GM23338 (cell line): ENCODE results near the gene ZNF366. TPM values are rescaled to one million over a fixed set of nuclear protein-coding genes. Genes with fewer than 3 reads are reported as not detected.

Experiments
- ATAC-seq: fragments of 200-7000 bp; cut with Tn5 transposase; 3 replicates; pipeline ENCODE4 v1.9.1; 2020
- DNase-seq: peaks from one replicate; pipeline ENCODE4 v3.0.0-alpha.2; 2015; ENCODE audit warnings: low spot score
- H2AFZ ChIP-seq: fragments of 200-600 bp; sonication (generic); 2 replicates; pipeline ENCODE4 v1.8.0; 2016; ENCODE audit warnings: antibody characterized with exemption, mild to moderate bottlenecking, moderate library complexity
- H3F3A ChIP-seq: fragments of 200-600 bp; sonication (generic); replicated peaks from 2 replicates; pipeline ENCODE4 v1.8.0; 2017; ENCODE audit warnings: antibody characterized with exemption, mixed run types, low read depth
- H3K27ac ChIP-seq: fragments of 200-600 bp; sonication (generic); 2 replicates; pipeline ENCODE4 v1.6.1; 2016; ENCODE audit warnings: low read depth
- H3K27me3 ChIP-seq: fragments of 200-600 bp; sonication (generic); 2 replicates; pipeline ENCODE4 v1.8.0; 2016; ENCODE audit warnings: mild to moderate bottlenecking, mixed run types, moderate library complexity; ENCODE audit not compliant: insufficient read depth
- H3K36me3 ChIP-seq: fragments of 200-600 bp; sonication (generic); 2 replicates; pipeline ENCODE4 v1.8.0; 2016; ENCODE audit warnings: mild to moderate bottlenecking; ENCODE audit not compliant: insufficient read depth
- H3K4me1 ChIP-seq: fragments of 200-600 bp; sonication (generic); 2 replicates; pipeline ENCODE4 v1.8.0; 2016; ENCODE audit warnings: mild to moderate bottlenecking, moderate library complexity; ENCODE audit not compliant: insufficient read depth
- H3K4me2 ChIP-seq: fragments of 200-600 bp; sonication (generic); 2 replicates; pipeline ENCODE4 v1.7.1; 2017; ENCODE audit warnings: mixed run types
- H3K4me3 ChIP-seq: fragments of 200-600 bp; sonication (generic); 2 replicates; pipeline ENCODE4 v1.6.1; 2016; ENCODE audit warnings: mixed run types
- H3K79me2 ChIP-seq: fragments of 200-600 bp; sonication (generic); replicated peaks from 2 replicates; pipeline ENCODE4 v1.8.0; 2017; ENCODE audit warnings: mild to moderate bottlenecking; ENCODE audit not compliant: insufficient read depth
- H3K9me2 ChIP-seq: fragments of 200-600 bp; sonication (generic); 2 replicates; pipeline ENCODE4 v1.8.0; 2017; ENCODE audit not compliant: insufficient read depth
- H4K20me1 ChIP-seq: fragments of 200-600 bp; sonication (generic); replicated peaks from 2 replicates; pipeline ENCODE4 v1.8.0; 2017; ENCODE audit warnings: mild to moderate bottlenecking; ENCODE audit not compliant: insufficient read depth
- H3K27ac Mint-ChIP-seq: 2 replicates; pipeline ENCODE4 v1.8.0; 2020; ENCODE audit warnings: inconsistent platforms, mild to moderate bottlenecking, moderate library complexity, mixed read lengths
- H3K27me3 Mint-ChIP-seq: 3 replicates; pipeline ENCODE4 v1.8.0; 2022; ENCODE audit warnings: low read depth, mild to moderate bottlenecking, moderate library complexity, mixed read lengths, inconsistent platforms; ENCODE audit not compliant: insufficient read depth, poor library complexity
- H3K36me3 Mint-ChIP-seq: 3 replicates; pipeline ENCODE4 v1.8.0; 2021; ENCODE audit warnings: low read depth, mild to moderate bottlenecking, inconsistent platforms, moderate library complexity, mixed read lengths
- H3K4me1 Mint-ChIP-seq: 3 replicates; pipeline ENCODE4 v1.8.0; 2020; ENCODE audit warnings: mild to moderate bottlenecking, inconsistent platforms, mixed read lengths
- H3K4me3 Mint-ChIP-seq: 3 replicates; pipeline ENCODE4 v1.8.0; 2021; ENCODE audit warnings: moderate library complexity, mild to moderate bottlenecking, inconsistent platforms, mixed read lengths
- H3K9me3 Mint-ChIP-seq: 3 replicates; pipeline ENCODE4 v1.8.0; 2020; ENCODE audit warnings: moderate library complexity, mild to moderate bottlenecking, inconsistent platforms, mixed read lengths
- CREB1 ChIP-seq: fragments of 250-450 bp; sonication (Bioruptor Pico); IDR thresholded peaks from 2 replicates; pipeline ENCODE4 v1.5.0; 2020; ENCODE audit warnings: low read depth, mild to moderate bottlenecking, moderate library complexity
- EZH2 ChIP-seq: fragments of 200-600 bp; sonication (generic); IDR thresholded peaks from one replicate; pipeline ENCODE4 v1.8.0; 2017; ENCODE audit warnings: antibody characterized with exemption, mild to moderate bottlenecking, low read depth; ENCODE audit not compliant: unreplicated experiment
- EZH2phosphoT487 ChIP-seq: fragments of 200-600 bp; sonication (generic); IDR thresholded peaks from one replicate; pipeline ENCODE4 v1.8.1; 2018; ENCODE audit warnings: antibody characterized with exemption; ENCODE audit not compliant: unreplicated experiment
- JUNB ChIP-seq: IDR thresholded peaks from one replicate; pipeline ENCODE4 v1.6.1; 2016; ENCODE audit warnings: antibody characterized with exemption; ENCODE audit not compliant: unreplicated experiment
- POLR2AphosphoS5 ChIP-seq: IDR thresholded peaks from 2 replicates; pipeline ENCODE4 v1.6.1; 2016; ENCODE audit warnings: antibody characterized with exemption, low read depth
- STAT1 ChIP-seq: IDR thresholded peaks from one replicate; pipeline ENCODE4 v1.6.1; 2016; ENCODE audit warnings: antibody characterized with exemption; ENCODE audit not compliant: unreplicated experiment
- ZNF331 ChIP-seq: fragments of 250-450 bp; sonication (Bioruptor Pico); IDR thresholded peaks from 2 replicates; pipeline ENCODE4 v1.5.0; 2020; ENCODE audit warnings: low read depth, mild to moderate bottlenecking, moderate library complexity
- polyA plus RNA-seq: library from polyadenylated mRNA; unstranded; fragments of >200 nt; fragmentation: Nextera tagmentation; extraction: Ambion mirVana; gene quantifications from 2 replicates; pipeline ENCODE4 v1.2.1, GENCODE V29; 2016
- total RNA-seq: library from RNA; depleted of rRNA; stranded (reverse); fragments of >200 nt; shearing (Covaris generic); gene quantifications from 2 replicates; pipeline ENCODE4 v1.2.3, GENCODE V29; 2014
- TF ChIP-seq, protein P1 (sequence below): fragments of 250-450 bp; sonication (Bioruptor Pico); IDR thresholded peaks from 2 replicates; pipeline ENCODE4 v1.5.0; 2020; ENCODE audit warnings: mild to moderate bottlenecking, moderate library complexity

Gene ZNF366
- total and polyA plus RNA-seq, 2 experiments from 2014 or later = not detected

GRCh38 chr5:72505539-72506157, 1.6 kb downstream of the ZNF366 start (continued):
- TF ChIP-seq, protein P1, sequence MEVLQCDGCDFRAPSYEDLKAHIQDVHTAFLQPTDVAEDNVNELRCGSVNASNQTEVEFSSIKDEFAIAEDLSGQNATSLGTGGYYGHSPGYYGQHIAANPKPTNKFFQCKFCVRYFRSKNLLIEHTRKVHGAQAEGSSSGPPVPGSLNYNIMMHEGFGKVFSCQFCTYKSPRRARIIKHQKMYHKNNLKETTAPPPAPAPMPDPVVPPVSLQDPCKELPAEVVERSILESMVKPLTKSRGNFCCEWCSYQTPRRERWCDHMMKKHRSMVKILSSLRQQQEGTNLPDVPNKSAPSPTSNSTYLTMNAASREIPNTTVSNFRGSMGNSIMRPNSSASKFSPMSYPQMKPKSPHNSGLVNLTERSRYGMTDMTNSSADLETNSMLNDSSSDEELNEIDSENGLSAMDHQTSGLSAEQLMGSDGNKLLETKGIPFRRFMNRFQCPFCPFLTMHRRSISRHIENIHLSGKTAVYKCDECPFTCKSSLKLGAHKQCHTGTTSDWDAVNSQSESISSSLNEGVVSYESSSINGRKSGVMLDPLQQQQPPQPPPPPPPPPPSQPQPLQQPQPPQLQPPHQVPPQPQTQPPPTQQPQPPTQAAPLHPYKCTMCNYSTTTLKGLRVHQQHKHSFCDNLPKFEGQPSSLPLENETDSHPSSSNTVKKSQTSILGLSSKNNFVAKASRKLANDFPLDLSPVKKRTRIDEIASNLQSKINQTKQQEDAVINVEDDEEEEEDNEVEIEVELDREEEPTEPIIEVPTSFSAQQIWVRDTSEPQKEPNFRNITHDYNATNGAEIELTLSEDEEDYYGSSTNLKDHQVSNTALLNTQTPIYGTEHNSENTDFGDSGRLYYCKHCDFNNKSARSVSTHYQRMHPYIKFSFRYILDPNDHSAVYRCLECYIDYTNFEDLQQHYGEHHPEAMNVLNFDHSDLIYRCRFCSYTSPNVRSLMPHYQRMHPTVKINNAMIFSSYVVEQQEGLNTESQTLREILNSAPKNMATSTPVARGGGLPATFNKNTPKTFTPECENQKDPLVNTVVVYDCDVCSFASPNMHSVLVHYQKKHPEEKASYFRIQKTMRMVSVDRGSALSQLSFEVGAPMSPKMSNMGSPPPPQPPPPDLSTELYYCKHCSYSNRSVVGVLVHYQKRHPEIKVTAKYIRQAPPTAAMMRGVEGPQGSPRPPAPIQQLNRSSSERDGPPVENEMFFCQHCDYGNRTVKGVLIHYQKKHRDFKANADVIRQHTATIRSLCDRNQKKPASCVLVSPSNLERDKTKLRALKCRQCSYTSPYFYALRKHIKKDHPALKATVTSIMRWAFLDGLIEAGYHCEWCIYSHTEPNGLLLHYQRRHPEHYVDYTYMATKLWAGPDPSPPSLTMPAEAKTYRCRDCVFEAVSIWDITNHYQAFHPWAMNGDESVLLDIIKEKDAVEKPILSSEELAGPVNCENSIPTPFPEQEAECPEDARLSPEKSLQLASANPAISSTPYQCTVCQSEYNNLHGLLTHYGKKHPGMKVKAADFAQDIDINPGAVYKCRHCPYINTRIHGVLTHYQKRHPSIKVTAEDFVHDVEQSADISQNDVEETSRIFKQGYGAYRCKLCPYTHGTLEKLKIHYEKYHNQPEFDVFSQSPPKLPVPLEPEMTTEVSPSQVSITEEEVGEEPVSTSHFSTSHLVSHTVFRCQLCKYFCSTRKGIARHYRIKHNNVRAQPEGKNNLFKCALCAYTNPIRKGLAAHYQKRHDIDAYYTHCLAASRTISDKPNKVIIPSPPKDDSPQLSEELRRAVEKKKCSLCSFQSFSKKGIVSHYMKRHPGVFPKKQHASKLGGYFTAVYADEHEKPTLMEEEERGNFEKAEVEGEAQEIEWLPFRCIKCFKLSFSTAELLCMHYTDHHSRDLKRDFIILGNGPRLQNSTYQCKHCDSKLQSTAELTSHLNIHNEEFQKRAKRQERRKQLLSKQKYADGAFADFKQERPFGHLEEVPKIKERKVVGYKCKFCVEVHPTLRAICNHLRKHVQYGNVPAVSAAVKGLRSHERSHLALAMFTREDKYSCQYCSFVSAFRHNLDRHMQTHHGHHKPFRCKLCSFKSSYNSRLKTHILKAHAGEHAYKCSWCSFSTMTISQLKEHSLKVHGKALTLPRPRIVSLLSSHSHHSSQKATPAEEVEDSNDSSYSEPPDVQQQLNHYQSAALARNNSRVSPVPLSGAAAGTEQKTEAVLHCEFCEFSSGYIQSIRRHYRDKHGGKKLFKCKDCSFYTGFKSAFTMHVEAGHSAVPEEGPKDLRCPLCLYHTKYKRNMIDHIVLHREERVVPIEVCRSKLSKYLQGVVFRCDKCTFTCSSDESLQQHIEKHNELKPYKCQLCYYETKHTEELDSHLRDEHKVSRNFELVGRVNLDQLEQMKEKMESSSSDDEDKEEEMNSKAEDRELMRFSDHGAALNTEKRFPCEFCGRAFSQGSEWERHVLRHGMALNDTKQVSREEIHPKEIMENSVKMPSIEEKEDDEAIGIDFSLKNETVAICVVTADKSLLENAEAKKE (CRISPR knock-in tag) = no peak

- Mint-ChIP-seq H3K27ac (peak overlapping the region; percentile 71; the same call in 1 of the 2 replicates), H3K36me3 (no peaks in the 10 kb centered on the region), H3K4me1 (peaks cover 35% of the 10 kb centered on the region), H3K27me3 (peaks cover 2% of the 10 kb centered on the region), H3K4me3 (no peak overlapping the region), H3K9me3 (no peaks in the 10 kb centered on the region)
- H4K20me1 ChIP-seq = no peaks in the 10 kb centered on the region
- no peaks in the 10 kb centered on the region for H3K27me3 ChIP-seq
- DNase-seq (no peak), ATAC-seq (no peak)
- H3K9me2 ChIP-seq = peaks cover 4% of the 10 kb centered on the region; the same call in 1 of the 2 replicates
- H3F3A ChIP-seq = no peaks in the 10 kb centered on the region
- H3K4me2 ChIP-seq = no peak overlapping the region; the same call in 1 of the 2 replicates
- peak overlapping the region; percentile 40; the same call in 1 of the 2 replicates for H2AFZ ChIP-seq
- H3K4me3 ChIP-seq = no peak overlapping the region
- H3K36me3 ChIP-seq = no peaks in the 10 kb centered on the region
- no peak for TF ChIP-seq CREB1 (CRISPR knock-in tag)
- TF ChIP-seq, protein P1 (CRISPR knock-in tag) = no peak
- TF ChIP-seq POLR2AphosphoS5 = no peak
- no peak for TF ChIP-seq JUNB
- no peak for TF ChIP-seq EZH2phosphoT487
- TF ChIP-seq EZH2 = no peak
- TF ChIP-seq STAT1 = no peak
- TF ChIP-seq ZNF331 = no peak
- H3K27ac ChIP-seq = no peak overlapping the region
- no peaks in the 10 kb centered on the region for H3K79me2 ChIP-seq
- peaks cover 17% of the 10 kb centered on the region for H3K4me1 ChIP-seq
Measured at GRCh38 chr5:72505016-72505415, 2.2 kb downstream of the ZNF366 start.
